PC-3 (cell line): ENCODE data around the gene HIRA. TPM values are rescaled to one million over a fixed set of nuclear protein-coding genes. Genes with fewer than 3 reads are reported as not detected.

ENCODE experiments used
- ATAC-seq: fragments of 200-7000 bp; cut with Tn5 transposase; 2 replicates; pipeline ENCODE4 v1.9.1; 2020; ENCODE audit warnings: mild to moderate bottlenecking, moderate library complexity
- BruUV-seq: library from RNA; stranded (reverse); fragments of 400-500 nt; replicated peaks from 2 replicates; lab custom pipeline; 2021; lab: Mats Ljungman, UMichigan
- CTCF ChIA-PET: fragments of 300-600 bp; sonication (Branson Sonifier 250); formaldehyde crosslinking; loops from one replicate; lab custom pipeline; 2022; ENCODE audit warnings: antibody characterized with exemption; lab: Charles Lee
- POLR2A ChIA-PET: fragments of 300-600 bp; sonication (Branson Sonifier 250); formaldehyde crosslinking; loops from one replicate; lab custom pipeline; 2022; ENCODE audit warnings: antibody characterized with exemption; ENCODE audit not compliant: unreplicated experiment; lab: Charles Lee
- DNase-seq: peaks from one replicate; pipeline ENCODE4 v3.0.0-alpha.2; 2015
- H2AFZ ChIP-seq: fragments of 300-600 bp; sonication (generic); 2 replicates; pipeline ENCODE4 v1.6.0; 2016; ENCODE audit warnings: antibody characterized with exemption, low read length
- H3F3A ChIP-seq: fragments of 300-600 bp; sonication (generic); one replicate; pipeline ENCODE4 v1.6.0; 2017; ENCODE audit warnings: antibody characterized with exemption, low read length, control low read depth, mild to moderate bottlenecking; ENCODE audit not compliant: unreplicated experiment
- H3K27ac ChIP-seq: fragments of 300-600 bp; sonication (generic); 2 replicates; pipeline ENCODE4 v1.5.1; 2016; ENCODE audit warnings: mild to moderate bottlenecking, low read length
- H3K27me3 ChIP-seq: fragments of 300-600 bp; sonication (generic); 2 replicates; pipeline ENCODE4 v1.6.1; 2016; ENCODE audit warnings: low read length, mixed read lengths
- H3K36me3 ChIP-seq: fragments of 300-600 bp; sonication (generic); 2 replicates; pipeline ENCODE4 v1.6.1; 2016; ENCODE audit warnings: low read depth, mixed run types, low read length, mixed read lengths
- H3K4me1 ChIP-seq: fragments of 300-600 bp; sonication (generic); 2 replicates; pipeline ENCODE4 v1.5.1; 2016; ENCODE audit warnings: low read length; ENCODE audit not compliant: insufficient read depth
- H3K4me2 ChIP-seq: fragments of 300-600 bp; sonication (generic); 2 replicates; pipeline ENCODE4 v1.6.0; 2016; ENCODE audit warnings: low read length
- H3K4me3 ChIP-seq: fragments of 300-600 bp; sonication (generic); 2 replicates; pipeline ENCODE4 v1.5.1; 2016; ENCODE audit warnings: mild to moderate bottlenecking, low read length, mixed read lengths
- H3K79me2 ChIP-seq: fragments of 300-600 bp; sonication (generic); 2 replicates; pipeline ENCODE4 v1.6.1; 2017; ENCODE audit warnings: low read length, mixed read lengths
- H3K9ac ChIP-seq: fragments of 300-600 bp; sonication (generic); 2 replicates; pipeline ENCODE4 v1.6.0; 2016; ENCODE audit warnings: mild to moderate bottlenecking, low read length
- H3K9me2 ChIP-seq: fragments of 300-600 bp; sonication (generic); replicated peaks from 2 replicates; pipeline ENCODE4 v1.6.1; 2016; ENCODE audit warnings: mixed run types, low read length, mixed read lengths
- H3K9me3 ChIP-seq: fragments of 300-600 bp; sonication (generic); 2 replicates; pipeline ENCODE4 v1.6.1; 2016; ENCODE audit warnings: low read length, mixed read lengths
- H4K20me1 ChIP-seq: fragments of 300-600 bp; sonication (generic); 2 replicates; pipeline ENCODE4 v1.6.1; 2016; ENCODE audit warnings: low read length, mixed read lengths
- EZH2 ChIP-seq: fragments of 300-600 bp; sonication (generic); IDR thresholded peaks from one replicate; pipeline ENCODE4 v1.6.1; 2017; ENCODE audit warnings: antibody characterized with exemption, mild to moderate bottlenecking, low read length; ENCODE audit not compliant: unreplicated experiment
- EZH2phosphoT487 ChIP-seq: fragments of 300-600 bp; sonication (generic); IDR thresholded peaks from 2 replicates; pipeline ENCODE4 v1.6.1; 2018; ENCODE audit warnings: mild to moderate bottlenecking, antibody characterized with exemption, low read length, borderline replicate concordance
- intact Hi-C: fragments of 100-400 bp; cut with micrococcal nuclease; formaldehyde crosslinking; loops from 2 replicates; pipeline ENCODE4 v1.9.0; 2023
- total RNA-seq: library from RNA; depleted of rRNA; stranded (reverse); fragments of >200 nt; gene quantifications from 2 replicates; pipeline ENCODE4 v1.2.3, GENCODE V29; 2014
- TF ChIP-seq, protein P1 (sequence below): fragments of 300-600 bp; sonication (generic); conservative IDR thresholded peaks from 2 replicates; pipeline ENCODE4 v1.5.1; 2017; ENCODE audit warnings: antibody characterized with exemption, low read depth, mild to moderate bottlenecking, low read length

Gene HIRA
- total RNA-seq, 1 experiment from 2014 or later = 12.4 TPM

DNA sequence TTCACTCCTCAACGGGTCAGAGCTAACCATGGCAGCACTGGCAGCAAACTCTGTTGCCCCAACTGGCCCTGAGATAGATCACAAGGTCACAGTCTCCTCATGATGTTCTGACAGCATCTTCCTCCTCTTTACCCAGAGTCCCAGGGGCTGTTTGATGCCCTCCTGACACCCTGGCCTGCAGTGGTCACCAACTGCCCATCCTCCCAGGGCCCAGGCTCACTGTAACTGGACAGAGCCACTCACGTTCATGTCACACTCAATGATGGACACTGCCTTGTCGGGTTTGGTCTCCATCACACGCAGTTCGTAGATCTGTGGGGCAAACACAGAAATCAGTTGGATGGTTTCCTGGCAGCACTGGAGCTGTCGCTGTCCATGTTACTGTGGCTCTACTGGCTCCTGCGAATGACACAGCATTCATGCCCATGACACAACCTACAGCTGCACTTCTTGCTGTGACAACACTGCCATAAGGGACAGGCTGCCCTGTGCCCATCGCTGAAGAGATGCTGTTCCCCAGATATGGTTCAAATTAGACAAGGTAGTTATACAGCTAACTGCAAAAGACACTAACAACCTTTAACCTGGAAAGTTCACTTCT lies 26.4 kb upstream of the HIRA start:
- no peak for DNase-seq
- ATAC-seq = no peak
- TF ChIP-seq, protein P1, sequence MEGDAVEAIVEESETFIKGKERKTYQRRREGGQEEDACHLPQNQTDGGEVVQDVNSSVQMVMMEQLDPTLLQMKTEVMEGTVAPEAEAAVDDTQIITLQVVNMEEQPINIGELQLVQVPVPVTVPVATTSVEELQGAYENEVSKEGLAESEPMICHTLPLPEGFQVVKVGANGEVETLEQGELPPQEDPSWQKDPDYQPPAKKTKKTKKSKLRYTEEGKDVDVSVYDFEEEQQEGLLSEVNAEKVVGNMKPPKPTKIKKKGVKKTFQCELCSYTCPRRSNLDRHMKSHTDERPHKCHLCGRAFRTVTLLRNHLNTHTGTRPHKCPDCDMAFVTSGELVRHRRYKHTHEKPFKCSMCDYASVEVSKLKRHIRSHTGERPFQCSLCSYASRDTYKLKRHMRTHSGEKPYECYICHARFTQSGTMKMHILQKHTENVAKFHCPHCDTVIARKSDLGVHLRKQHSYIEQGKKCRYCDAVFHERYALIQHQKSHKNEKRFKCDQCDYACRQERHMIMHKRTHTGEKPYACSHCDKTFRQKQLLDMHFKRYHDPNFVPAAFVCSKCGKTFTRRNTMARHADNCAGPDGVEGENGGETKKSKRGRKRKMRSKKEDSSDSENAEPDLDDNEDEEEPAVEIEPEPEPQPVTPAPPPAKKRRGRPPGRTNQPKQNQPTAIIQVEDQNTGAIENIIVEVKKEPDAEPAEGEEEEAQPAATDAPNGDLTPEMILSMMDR = no peak
- TF ChIP-seq EZH2 (no peak), EZH2phosphoT487 (no peak)
- ChIA-PET CTCF (no interaction called here), POLR2A (no interaction called here)
- Histone ChIP-seq H3K4me3 (no peak overlapping the region), H3K36me3 (peaks cover 34% of the 10 kb centered on the region; the same call in 1 of the 2 replicates), H3F3A (no peaks in the 10 kb centered on the region), H3K4me1 (no peaks in the 10 kb centered on the region), H3K9me2 (no peaks in the 10 kb centered on the region), H3K79me2 (no peaks in the 10 kb centered on the region), H4K20me1 (no peaks in the 10 kb centered on the region), H3K27ac (no peak overlapping the region), H3K27me3 (no peaks in the 10 kb centered on the region), H3K9ac (no peak overlapping the region), H2AFZ (no peak overlapping the region), H3K4me2 (no peak overlapping the region), H3K9me3 (no peaks in the 10 kb centered on the region)
- intact Hi-C loops = no loop called here
- BruUV-seq = no TSS peak

DNA sequence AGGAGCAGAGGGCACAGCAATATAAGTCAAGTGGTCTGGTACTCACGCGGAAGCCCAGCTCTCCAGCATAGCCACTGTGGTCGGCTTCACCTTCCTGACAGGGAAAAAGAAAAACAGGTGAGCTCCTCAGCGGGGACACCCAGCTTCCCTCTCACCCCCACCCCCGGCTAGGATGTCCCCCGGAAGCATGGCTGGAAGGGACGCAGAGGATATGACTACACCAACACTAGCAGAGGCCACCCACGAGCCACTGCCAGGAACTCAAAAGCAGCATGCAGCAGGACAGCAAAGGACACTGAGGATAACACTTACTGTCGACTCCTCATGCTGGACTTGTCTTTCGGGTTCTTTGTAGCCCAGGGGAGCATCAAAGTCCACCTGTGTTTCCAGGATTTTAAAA lies 25.0 kb upstream of the HIRA start:
- BruUV-seq = no TSS peak
- Histone ChIP-seq H3K9ac (no peak overlapping the region), H3F3A (no peaks in the 10 kb centered on the region), H3K9me2 (no peaks in the 10 kb centered on the region), H4K20me1 (no peaks in the 10 kb centered on the region), H2AFZ (no peak overlapping the region), H3K4me2 (no peak overlapping the region), H3K4me1 (no peaks in the 10 kb centered on the region), H3K36me3 (peaks cover 32% of the 10 kb centered on the region; the same call in 1 of the 2 replicates), H3K4me3 (no peak overlapping the region), H3K27me3 (no peaks in the 10 kb centered on the region), H3K27ac (no peak overlapping the region), H3K9me3 (no peaks in the 10 kb centered on the region), H3K79me2 (no peaks in the 10 kb centered on the region)
- ATAC-seq (no peak), DNase-seq (no peak)
- CTCF ChIA-PET = no interaction called here
- intact Hi-C loops = no loop called here
- TF ChIP-seq EZH2 (no peak), EZH2phosphoT487 (no peak)
- TF ChIP-seq, protein P1 = no peak
- POLR2A ChIA-PET = no interaction called here

GRCh38 chr22:19455585-19456370 lies 24.2 kb upstream of the HIRA start:
- no peak overlapping the region for H3K4me3 ChIP-seq
- H3K9me3 ChIP-seq = no peaks in the 10 kb centered on the region
- no peaks in the 10 kb centered on the region for H4K20me1 ChIP-seq
- H3K79me2 ChIP-seq = no peaks in the 10 kb centered on the region
- no peak overlapping the region for H3K4me2 ChIP-seq
- H3K4me1 ChIP-seq = no peaks in the 10 kb centered on the region
- no peaks in the 10 kb centered on the region for H3F3A ChIP-seq
- peaks cover 29% of the 10 kb centered on the region; the same call in 1 of the 2 replicates for H3K36me3 ChIP-seq
- no peaks in the 10 kb centered on the region for H3K9me2 ChIP-seq
- ChIA-PET CTCF (no interaction called here), POLR2A (no interaction called here)
- no peak overlapping the region for H3K9ac ChIP-seq
- ATAC-seq (peak; percentile 51; the same call in 1 of the 2 replicates), DNase-seq (no peak)
- no peak overlapping the region for H3K27ac ChIP-seq
- no peaks in the 10 kb centered on the region for H3K27me3 ChIP-seq
- no peak for TF ChIP-seq EZH2phosphoT487
- TF ChIP-seq EZH2 = no peak
- TF ChIP-seq, protein P1 = no peak
- H2AFZ ChIP-seq = no peak overlapping the region
- no TSS peak for BruUV-seq
- intact Hi-C loops = no loop called here
